ENCODE results near the gene ZFP3. TPM values are rescaled to one million over a fixed set of nuclear protein-coding genes. Genes with fewer than 3 reads are reported as not detected.

The ZFP3 gene
- total and polyA plus RNA-seq, 7 donors = 3.7 to 12.3 (median 7.7) TPM

- H3K27me3 ChIP-seq (ENCODE audit: insufficient read depth in 3 of 3, low read length in 2 of 3) = peaks cover 0 to 11% (median 0%) of the 10 kb centered on the region in 3 donors
- DNase-seq = no peak
These were observed 44.8 kb upstream of the ZFP3 start for GRCh38 chr17:5033352-5034015.

DNA sequence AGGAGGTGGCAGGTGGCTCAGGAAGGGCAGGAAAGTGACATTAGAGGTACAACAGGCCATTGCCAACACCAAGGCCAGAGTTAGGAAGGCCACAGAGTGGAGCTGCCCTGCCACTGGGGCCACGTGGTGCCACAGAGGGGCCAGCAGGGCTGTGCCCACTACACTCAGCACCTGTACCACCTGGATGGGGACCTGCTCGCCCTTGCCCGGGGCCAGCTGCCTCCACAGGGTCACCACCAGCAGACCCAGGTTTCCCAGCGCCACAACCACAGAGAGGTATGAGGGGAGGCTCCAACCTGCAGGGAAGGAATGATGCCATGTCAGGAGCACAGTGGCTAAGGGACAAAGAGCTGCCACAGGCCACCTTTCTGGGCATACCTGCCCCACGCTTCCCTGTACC is 44.2 kb upstream of the ZFP3 start:
- H3K9me3 ChIP-seq = no peaks in the 10 kb centered on the region
- WGBS, 3 donors = 91 to 94% (median 92%) methylated on average over 5 of the region's 5 CpGs
- H3K4me1 ChIP-seq = no peaks in the 10 kb centered on the region
- DNase-seq (no peak), ATAC-seq (peak in 1 of 4 donors; percentile 8)
- TF ChIP-seq, protein P1, sequence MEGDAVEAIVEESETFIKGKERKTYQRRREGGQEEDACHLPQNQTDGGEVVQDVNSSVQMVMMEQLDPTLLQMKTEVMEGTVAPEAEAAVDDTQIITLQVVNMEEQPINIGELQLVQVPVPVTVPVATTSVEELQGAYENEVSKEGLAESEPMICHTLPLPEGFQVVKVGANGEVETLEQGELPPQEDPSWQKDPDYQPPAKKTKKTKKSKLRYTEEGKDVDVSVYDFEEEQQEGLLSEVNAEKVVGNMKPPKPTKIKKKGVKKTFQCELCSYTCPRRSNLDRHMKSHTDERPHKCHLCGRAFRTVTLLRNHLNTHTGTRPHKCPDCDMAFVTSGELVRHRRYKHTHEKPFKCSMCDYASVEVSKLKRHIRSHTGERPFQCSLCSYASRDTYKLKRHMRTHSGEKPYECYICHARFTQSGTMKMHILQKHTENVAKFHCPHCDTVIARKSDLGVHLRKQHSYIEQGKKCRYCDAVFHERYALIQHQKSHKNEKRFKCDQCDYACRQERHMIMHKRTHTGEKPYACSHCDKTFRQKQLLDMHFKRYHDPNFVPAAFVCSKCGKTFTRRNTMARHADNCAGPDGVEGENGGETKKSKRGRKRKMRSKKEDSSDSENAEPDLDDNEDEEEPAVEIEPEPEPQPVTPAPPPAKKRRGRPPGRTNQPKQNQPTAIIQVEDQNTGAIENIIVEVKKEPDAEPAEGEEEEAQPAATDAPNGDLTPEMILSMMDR (IDR thresholded peaks at IDR 0.05) = no peak
- peaks cover 0 to 11% (median 0%) of the 10 kb centered on the region in 3 donors for H3K27me3 ChIP-seq (ENCODE audit: insufficient read depth in 3 of 3, low read length in 2 of 3)
- no peaks in the 10 kb centered on the region for H3K36me3 ChIP-seq (ENCODE audit: insufficient read depth in 1 of 2, low read depth in 1 of 2)
- intact Hi-C loops (cut with DNase I) = no loop called here
- no peak overlapping the region for H3K4me3 ChIP-seq
- H3K27ac ChIP-seq = no peak overlapping the region

More at GRCh38 chr17:5033352-5034015, 44.8 kb upstream of the ZFP3 start:
- Histone ChIP-seq H3K27ac (no peak overlapping the region), H3K9me3 (no peaks in the 10 kb centered on the region), H3K36me3 (ENCODE audit: insufficient read depth in 1 of 2, low read depth in 1 of 2) (no peaks in the 10 kb centered on the region), H3K4me1 (no peaks in the 10 kb centered on the region), H3K4me3 (no peak overlapping the region)
- intact Hi-C loops (cut with DNase I) = no loop called here
- TF ChIP-seq, protein P1 (IDR thresholded peaks at IDR 0.05) = no peak
- 80 to 89% (median 89%) methylated on average over 13 of the region's 13 CpGs for WGBS, 3 donors
- no peak for ATAC-seq

- DNase-seq = no peak
- 67 to 80% (median 73%) methylated on average over 14 of the region's 14 CpGs for WGBS, 3 donors
- intact Hi-C loops (cut with DNase I) = no loop called here
These were observed 43.6 kb upstream of the ZFP3 start for GRCh38 chr17:5034651-5035050.

GRCh38 chr17:5035315-5035714 is 43.0 kb upstream of the ZFP3 start, which contains the start of gene SLC52A1:
Gene SLC52A1 (minus strand): TSS chr17:5035426. CDS start chr17:5034606, 820 bp downstream.
- intact Hi-C loops (cut with DNase I) = no loop called here
- TF ChIP-seq, protein P1 (IDR thresholded peaks at IDR 0.05) = no peak
- no peak for DNase-seq
- Histone ChIP-seq H3K27me3 (ENCODE audit: insufficient read depth in 3 of 3, low read length in 2 of 3) (peaks cover 0 to 11% (median 0%) of the 10 kb centered on the region in 3 donors), H3K9me3 (no peaks in the 10 kb centered on the region), H3K4me3 (peak within 1 kb of the TSS; percentile 23), H3K36me3 (ENCODE audit: insufficient read depth in 1 of 2, low read depth in 1 of 2) (no peaks in the 10 kb centered on the region), H3K4me1 (no peaks in the 10 kb centered on the region), H3K27ac (no peak within 1 kb of the TSS)
- 6 to 7% (median 6%) methylated on average over 20 to 24 of the region's 24 CpGs for WGBS, 3 donors
- ATAC-seq = peak in 1 of 4 donors; percentile 21

More at GRCh38 chr17:5034651-5035050, 43.6 kb upstream of the ZFP3 start:
- Histone ChIP-seq H3K27me3 (ENCODE audit: insufficient read depth in 3 of 3, low read length in 2 of 3) (peaks cover 0 to 11% (median 0%) of the 10 kb centered on the region in 3 donors), H3K4me1 (no peaks in the 10 kb centered on the region), H3K27ac (no peak overlapping the region), H3K4me3 (no peak overlapping the region), H3K9me3 (no peaks in the 10 kb centered on the region), H3K36me3 (ENCODE audit: insufficient read depth in 1 of 2, low read depth in 1 of 2) (no peaks in the 10 kb centered on the region)
- TF ChIP-seq, protein P1 (IDR thresholded peaks at IDR 0.05) = no peak
- no peak for ATAC-seq

Measured in psoas muscle (tissue), 8 donors.